Measurements from ENCODE around the gene GNB5.

Gene GNB5

DNA sequence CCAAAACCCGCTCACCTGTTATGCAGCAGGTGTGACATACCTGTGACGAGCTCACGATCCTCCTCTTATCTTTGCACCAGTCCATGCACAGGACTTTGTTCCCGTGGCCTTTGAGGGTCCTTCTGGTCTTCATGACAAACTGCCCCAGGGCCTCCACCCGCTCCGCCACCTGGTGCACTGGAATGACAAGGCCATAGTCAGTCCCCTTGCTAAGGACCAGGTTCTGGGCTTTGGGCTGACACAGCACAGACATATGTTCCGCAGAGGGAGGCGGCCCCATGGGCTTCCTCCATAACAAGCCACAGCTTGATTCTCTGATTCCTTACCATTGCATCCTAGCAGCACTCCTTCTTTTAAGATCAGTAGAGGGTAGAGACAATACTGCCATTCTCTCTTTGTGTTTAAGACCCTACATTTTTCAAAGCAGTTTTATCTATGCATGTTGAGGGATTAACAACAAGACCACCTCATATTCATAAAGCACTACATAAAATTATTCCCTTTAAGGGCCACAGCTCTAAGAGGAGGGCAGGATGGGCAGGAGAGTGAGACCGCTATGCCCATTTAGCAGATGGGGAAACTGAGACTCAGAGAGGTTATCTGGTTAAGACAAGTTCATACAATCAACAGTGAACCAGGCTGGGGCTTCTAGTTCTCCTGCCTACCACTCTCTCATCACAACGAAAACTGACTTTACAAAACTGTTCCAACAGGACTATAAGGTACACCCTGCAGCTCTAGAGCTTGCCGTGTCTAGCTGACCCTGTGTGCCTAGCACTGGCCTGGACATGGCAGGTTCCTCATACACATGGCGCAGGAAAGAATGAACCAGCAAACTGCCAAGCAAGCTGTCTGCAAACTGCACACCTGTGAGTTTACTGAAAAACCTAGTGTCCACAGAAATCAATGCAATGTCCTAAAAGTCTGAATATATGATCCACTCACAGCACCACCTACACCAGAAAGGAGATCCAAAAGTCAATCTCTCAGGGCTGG, 37.0 kb downstream of the GNB5 start:
- no peak for DNase-seq

DNA sequence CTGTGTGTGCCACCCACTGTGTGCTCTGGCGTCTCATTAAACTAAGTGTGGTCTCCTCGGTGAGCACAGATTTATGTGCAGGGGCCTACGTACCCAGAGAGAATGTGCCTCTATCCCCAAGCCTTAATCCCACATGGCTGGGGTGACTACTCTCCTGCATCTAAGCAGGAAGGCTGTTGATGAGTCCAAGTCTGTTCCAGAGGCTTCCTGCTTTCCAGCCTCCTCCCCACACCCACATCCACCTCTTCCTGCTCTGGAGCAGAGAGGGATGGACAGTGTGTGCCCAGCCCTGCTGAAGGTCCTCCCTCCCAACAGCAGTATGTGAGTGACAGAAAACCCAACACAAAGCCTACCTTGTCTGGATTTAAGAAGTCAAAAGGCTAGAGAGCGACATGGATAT, 39.8 kb downstream of the GNB5 start:
- DNase-seq = no peak
- in situ Hi-C loops (cut with HindIII; ENCODE audit: low pct_ligation_motif_present, low pct_unique_long_range_greater_than_20kb, low sequenced_read_pairs) = no loop called here

More for the DNA sequence above, 37.0 kb downstream of the GNB5 start:
- in situ Hi-C loops (cut with HindIII; ENCODE audit: low pct_ligation_motif_present, low pct_unique_long_range_greater_than_20kb, low sequenced_read_pairs) = no loop called here

DNA sequence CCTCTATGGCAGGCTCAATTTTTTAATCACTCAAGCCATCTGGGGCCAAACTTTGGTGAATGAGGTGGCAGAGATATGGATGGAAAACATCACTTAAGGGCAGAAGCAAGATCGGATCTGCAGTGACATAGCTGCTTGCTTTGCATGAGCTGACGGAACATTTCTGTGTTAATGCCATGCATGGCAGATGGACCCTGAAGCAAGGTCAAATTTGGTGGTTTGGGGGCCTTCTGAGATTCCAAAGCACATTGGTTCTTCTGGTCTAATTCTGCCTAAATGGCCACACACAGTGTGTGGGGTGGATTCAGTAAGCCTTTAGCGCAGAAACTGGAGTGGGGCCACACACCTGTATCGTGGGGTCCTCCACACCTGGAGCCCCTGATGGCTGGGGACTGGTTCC, 40.3 kb downstream of the GNB5 start:
- in situ Hi-C loops (cut with HindIII; ENCODE audit: low pct_ligation_motif_present, low pct_unique_long_range_greater_than_20kb, low sequenced_read_pairs) = no loop called here
- no peak for DNase-seq

DNA sequence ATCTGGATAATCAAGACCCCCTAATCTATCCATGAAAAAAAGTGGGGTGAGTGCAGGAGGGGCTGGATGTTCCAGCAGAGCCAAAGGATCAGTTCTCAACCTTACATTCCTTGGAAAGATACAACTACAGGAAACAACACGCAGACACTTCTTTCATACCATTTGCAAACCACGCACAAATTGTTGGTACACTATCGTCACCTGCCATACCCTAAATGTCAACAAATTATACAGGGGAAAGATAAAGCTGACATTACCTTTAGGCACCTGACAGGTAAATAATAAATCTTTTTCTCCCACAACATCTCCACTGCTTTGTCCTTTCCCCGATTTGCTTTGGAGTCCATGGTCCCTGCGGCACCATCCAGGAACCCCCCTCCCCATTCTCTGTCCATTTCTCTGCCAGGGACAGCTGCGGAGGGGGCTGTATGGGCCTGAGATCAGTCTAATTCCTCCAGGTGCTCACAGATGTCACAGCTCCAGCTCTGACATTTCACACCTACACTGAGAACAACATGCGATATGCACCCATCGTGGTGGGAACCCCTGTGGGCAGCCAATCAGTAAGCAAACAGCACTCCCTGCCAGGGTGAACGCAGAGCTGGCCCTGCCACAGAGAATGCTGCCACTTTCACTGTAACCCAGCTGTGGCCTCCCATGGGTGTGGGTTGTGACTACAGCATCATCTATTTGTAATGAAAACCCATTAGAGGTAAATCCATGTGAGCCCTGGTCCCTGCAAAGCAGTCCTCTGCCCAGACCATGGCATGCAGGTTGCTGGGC, 41.0 kb downstream of the GNB5 start:
- DNase-seq = no peak
- in situ Hi-C loops (cut with HindIII; ENCODE audit: low pct_ligation_motif_present, low pct_unique_long_range_greater_than_20kb, low sequenced_read_pairs) = no loop called here

DNA sequence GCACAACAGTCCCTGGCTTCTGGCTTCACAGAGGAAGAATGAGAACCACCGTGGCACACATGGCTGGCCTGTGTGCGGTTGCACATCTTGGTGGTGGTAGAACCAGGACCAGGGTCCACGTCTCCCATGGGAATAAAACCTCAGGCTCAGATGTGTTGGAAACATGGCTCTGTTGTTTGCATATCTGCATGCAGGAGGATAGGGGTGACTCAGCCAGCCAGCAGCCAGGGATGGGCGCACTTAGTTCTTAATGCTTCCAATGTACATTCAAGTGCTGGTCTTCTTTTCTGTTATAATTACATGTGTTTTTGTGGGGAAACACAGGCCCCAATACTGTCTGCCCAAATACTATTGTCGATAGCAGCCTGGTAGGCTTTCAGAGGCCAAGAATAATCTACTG, 42.8 kb downstream of the GNB5 start:
- no peak for DNase-seq
- in situ Hi-C loops (cut with HindIII; ENCODE audit: low pct_ligation_motif_present, low pct_unique_long_range_greater_than_20kb, low sequenced_read_pairs) = no loop called here

DNA sequence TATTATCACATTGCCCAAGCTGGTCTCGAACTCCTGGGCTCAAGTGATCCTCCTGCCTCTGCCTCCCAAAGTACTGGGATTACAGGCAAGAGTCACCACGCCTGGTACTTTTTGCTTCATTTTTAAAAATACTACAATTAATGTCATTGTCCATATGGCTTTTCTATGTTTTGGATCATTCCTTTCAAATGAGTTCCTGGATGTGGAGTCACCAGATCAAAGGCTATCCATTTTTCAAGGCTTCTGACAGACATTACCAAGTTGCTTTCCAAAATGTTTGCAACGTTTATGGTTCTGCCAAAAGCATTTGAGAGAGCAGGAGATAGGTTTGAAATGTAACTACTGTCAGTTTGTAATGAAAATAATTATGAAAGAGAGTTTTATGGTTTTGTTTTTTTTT, 44.4 kb downstream of the GNB5 start:
- in situ Hi-C loops (cut with HindIII; ENCODE audit: low pct_ligation_motif_present, low pct_unique_long_range_greater_than_20kb, low sequenced_read_pairs) = no loop called here
- DNase-seq = no peak

DNA sequence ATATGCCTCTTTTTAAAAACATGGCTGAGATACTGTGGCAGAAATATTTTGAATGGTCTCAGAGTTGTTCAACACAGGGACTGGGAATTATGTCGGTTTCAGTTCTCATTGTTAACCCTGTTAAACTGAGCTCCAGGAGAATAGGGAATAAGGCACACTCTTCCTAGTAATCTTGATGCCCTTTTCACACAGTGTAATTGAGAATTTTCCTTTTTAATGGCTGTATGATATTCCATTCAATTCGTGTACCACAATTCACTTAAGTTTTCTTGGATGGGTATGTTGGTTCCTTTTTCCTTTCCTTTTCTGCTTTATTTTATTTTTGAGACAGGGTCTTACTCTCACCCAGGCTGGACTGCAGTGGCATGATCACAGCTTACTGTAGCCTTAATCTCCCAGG, 44.9 kb downstream of the GNB5 start:
- in situ Hi-C loops (cut with HindIII; ENCODE audit: low pct_ligation_motif_present, low pct_unique_long_range_greater_than_20kb, low sequenced_read_pairs) = no loop called here
- DNase-seq = no peak

DNA sequence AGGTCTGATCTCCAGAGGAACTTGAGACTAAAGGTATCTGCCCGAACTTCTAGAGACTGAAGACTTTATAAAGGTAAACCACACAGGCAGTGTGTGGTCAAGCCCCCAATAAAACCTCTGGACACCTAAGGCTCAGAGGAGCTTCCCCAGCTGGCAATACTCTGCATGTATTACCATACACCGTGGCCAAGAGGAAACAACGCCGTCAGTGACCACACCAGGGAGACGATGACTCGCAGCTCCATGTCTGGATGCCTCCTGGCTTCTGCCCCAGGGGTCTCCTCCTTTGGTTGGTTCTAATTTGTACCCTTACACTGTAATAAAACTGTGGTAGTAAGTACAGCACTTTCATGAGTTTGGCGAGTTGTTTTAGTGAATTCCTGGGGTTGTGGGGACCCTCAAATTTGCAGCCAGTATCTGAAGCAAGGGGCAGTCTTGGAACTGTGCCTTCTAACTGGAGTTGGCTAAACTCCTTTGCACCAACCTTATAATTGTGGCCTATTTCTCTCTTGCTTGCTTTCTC, 46.5 kb downstream of the GNB5 start:
- in situ Hi-C loops (cut with HindIII; ENCODE audit: low pct_ligation_motif_present, low pct_unique_long_range_greater_than_20kb, low sequenced_read_pairs) = no loop called here

DNA sequence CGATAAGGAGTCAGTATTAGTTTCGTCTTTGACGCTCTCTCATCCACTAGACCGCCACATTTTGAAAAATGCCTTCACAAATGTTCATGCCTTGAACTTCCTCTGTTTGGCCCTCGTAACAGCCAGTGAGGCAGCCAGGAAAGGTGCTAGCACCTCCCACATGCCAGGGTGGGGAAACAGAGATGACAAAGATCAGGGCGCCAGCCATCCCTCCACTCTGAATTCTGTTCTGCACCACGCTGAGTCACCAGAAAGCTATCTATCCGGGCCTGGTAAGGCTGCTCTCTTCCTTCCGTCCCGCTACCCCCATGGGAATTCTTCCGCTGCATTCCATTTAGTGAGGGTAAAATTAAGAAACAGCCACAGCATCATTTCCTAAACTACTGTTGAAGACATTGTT, 47.3 kb downstream of the GNB5 start:
- DNase-seq = peak; percentile 93
- in situ Hi-C loops (cut with HindIII; ENCODE audit: low pct_ligation_motif_present, low pct_unique_long_range_greater_than_20kb, low sequenced_read_pairs) = no loop called here

More for the DNA sequence above, 46.5 kb downstream of the GNB5 start:
- peak; percentile 45 for DNase-seq

DNA sequence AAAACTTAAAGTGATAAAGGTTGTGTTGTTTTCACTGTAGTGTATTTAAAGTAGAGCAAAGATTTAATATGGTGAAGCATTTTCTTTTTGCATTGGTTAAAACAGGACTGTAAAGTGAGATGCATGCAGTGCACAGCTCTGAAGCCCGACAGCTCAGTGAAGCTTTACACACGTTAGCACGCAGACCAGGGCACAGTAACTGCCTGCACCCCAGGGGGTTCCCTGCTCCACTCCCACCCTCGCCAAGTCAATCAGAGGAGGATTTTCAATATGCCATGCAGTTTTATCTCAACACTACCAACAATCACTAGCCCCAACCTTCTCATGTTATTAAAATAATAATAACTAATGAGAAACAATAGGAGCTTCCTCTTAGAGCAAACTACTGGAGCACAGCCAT, 50.5 kb downstream of the GNB5 start:
- in situ Hi-C loops (cut with HindIII; ENCODE audit: low pct_ligation_motif_present, low pct_unique_long_range_greater_than_20kb, low sequenced_read_pairs) = no loop called here
- DNase-seq = no peak

DNA sequence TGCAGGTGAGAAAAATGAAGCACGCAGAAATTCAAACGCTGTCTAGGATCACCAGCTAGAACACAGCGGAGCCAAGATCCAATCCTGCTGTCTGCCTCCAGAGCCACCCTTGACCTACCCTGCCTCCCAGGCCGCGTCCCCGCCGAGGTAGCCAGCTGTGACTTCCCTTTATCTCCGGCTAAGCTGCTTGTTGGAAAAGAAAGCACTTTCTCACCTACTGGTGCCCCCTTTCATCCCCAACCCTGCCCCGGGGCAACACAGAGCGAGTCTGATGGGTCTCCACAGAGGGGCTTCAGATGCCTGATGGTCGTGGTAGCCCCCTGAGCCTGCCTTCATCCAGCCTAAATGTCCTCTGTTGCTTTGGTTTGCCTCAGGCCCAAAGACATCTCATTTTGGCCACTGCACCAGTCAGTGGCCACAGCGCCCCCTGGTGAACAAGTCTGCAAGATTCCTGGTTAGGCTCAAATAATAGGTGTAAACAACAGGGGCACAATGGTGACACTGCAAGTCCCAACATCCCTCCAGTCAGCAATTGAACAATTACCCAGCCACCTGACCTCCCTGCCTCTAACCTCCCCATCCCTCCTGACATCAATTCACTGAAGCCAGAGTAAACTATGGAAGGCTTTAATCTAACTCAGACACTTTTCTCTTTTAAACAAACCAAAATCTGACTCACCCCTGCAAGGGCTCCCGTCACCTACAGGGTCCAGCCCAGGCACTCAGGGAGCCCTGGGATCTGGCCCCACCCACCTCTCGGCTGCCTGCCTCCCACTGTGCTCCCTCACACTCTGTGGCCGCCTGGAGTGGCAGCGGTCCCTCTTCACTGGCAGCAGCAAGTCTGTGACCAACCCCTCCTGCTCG, 51.4 kb downstream of the GNB5 start:
- in situ Hi-C loops (cut with HindIII; ENCODE audit: low pct_ligation_motif_present, low pct_unique_long_range_greater_than_20kb, low sequenced_read_pairs) = no loop called here

DNA sequence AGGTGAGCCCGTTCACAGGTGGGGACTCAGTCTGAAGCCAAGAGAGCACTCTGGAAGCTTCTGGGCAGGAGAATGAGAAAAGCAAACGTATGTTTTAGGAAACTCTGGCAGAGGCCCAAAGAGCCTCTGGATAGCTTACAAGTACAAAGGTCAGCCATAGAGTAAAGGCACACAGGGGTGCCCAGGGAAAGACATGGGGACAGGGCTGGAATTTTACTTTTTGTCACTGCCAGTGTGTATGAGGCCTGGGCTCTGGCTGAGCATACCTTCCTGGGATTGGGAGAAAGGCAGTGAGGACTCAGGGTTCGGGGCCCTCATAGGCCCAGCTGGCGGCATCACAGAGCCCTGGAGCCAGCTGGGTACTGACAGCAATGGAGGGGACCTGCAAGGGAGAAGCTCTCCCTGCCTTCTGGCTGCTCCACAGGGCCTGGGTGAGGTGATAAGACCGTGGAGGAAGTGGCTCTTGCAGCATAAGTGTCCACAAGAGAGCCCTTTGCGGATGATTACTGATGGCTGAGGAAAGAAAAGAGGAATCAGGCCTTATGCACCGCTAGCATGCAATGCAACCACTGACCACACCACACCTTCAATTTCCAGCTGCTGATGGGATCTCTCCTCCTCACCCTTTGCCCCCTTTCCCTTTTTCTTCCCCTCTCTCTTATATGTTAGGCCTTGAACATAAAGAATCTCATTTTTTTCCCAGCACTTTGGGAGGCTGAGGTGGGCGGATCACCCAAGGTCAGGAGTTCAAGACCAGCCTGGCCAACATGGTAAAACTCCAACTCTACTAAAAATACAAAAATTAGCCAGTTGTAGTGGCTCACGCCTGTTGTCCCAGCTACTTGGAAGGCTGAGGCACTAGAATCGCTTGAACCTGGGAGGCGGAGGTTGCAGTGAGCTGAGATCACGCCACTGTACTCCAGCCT, 53.5 kb downstream of the GNB5 start:
- in situ Hi-C loops (cut with HindIII; ENCODE audit: low pct_ligation_motif_present, low pct_unique_long_range_greater_than_20kb, low sequenced_read_pairs) = no loop called here
- no peak for DNase-seq

More for the DNA sequence above, 51.4 kb downstream of the GNB5 start:
- peak; percentile 58 for DNase-seq

DNA sequence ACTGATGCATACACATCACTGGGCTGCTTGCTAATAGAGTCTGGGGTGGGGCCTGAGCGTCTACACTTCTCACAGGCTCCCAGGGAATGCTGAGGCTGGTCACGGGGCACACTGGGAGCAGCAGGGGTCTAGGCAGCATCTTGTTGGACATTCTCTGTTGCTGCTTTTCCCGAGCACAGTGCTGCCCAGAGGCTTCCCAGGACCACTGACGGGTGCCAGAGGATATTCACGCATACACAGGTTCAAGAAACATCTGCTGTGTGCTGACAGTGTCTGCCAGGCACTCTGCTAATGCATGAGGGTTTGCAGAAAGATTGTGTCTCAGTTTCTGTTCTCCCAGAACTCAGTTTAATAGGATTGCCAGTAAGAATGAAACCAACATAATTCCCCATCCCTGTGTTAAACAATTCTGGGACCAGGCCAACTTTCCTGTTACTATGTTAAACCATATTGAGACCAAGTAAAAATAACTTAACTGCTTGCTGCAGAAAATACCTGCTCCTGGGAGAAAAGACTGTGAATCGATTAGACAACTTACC, 54.7 kb downstream of the GNB5 start:
- no peak for DNase-seq
- in situ Hi-C loops (cut with HindIII; ENCODE audit: low pct_ligation_motif_present, low pct_unique_long_range_greater_than_20kb, low sequenced_read_pairs) = no loop called here

DNA sequence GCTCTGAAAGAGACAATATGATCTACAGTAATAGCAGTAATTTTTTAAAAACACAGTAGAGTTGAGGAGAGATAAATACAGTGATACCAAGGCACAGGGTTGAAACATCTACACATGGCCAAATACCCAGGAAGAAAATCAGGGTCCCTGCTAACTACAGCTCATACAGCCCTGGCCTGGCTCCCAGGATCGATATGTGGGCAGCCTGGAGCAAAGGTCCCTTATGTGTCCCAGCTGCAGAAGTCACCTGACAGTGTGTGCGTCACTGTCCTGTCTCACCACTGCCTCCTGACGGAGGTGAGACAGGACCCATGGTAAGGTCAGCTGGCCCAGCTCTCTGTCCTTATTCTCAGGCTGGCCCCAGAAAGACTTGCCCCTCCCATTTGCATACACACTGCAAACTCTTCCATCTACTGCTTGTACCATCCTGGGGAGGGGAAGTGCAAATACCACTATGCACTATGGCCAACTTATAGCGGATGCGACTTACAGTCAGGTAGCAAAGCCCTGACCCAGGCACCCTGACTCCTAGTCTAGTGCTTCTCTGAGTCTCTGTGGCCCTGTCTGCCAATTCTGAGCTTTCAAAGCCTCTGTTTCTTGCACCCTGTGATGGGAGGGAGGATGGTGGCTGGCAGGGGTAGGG, 56.6 kb downstream of the GNB5 start:
- in situ Hi-C loops (cut with HindIII; ENCODE audit: low pct_ligation_motif_present, low pct_unique_long_range_greater_than_20kb, low sequenced_read_pairs) = no loop called here
- DNase-seq = no peak

DNA sequence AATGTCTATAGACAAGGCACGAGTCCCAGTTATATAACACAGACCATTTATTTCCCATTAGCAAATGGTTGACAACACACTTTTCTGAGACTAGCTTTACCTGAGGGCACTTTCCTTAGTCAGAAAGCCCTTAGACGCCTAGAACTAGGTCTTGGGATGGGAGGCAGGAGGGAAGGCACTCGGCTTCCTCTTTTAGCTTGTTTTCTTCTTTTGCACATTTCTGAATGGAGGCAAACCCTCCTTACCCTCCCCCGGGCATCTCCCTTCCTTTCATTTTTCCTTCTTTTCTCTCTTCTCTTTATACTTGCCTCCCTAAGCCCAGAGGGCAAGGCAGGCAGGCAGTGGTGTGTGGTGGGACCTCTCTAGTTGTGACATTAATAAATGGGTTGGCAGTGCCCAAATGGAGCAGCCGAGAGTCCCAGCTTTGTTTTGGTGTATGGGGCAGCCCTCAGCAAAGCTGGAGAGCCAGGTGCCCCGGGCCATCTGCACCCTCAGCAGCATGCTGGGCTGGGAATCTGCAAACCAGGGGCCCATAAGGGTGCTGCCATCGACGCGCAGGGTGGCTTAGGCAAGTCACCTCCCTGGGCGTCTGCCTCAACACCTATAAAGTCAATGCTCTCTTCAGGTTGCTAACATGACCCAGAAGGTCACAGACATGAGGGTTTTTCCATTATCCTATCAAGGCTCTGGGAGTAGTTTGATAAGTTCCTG, 57.5 kb downstream of the GNB5 start:
- in situ Hi-C loops (cut with HindIII; ENCODE audit: low pct_ligation_motif_present, low pct_unique_long_range_greater_than_20kb, low sequenced_read_pairs) = no loop called here
- DNase-seq = no peak

DNA sequence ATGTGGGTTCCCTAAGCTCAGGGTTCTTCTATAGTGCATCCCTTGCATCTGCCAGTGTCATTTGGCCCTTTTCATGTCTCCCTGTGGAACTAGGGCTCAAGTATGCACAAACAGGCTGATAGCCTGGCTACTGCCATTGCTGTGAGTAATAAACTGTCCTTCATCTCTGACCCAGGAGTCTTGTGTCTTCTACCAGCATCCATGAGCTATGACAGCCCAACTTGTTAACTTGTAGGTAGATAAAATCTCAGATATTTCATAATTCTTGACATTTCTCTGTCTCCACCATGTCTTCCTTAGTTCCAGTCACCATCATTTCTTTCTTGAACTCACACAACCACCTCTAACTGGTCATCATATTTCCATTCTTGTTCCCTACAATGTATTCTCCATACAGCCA, 59.1 kb downstream of the GNB5 start:
- DNase-seq = no peak
- in situ Hi-C loops (cut with HindIII; ENCODE audit: low pct_ligation_motif_present, low pct_unique_long_range_greater_than_20kb, low sequenced_read_pairs) = no loop called here

All from ACHN (cell line).